COLO668 (cell line): Measurements from ENCODE around the gene PCDHGB6.
"Not testable (repeated sequence)": the region's sequence is repeated elsewhere in the genome, so short reads cannot be mapped to it uniquely, and the experiment has no call there.

Experiments
- DNase-seq: peaks from one replicate; lab custom pipeline; 2025; ENCODE audit not compliant: unreplicated experiment; lab: John Stamatoyannopoulos, UW

The PCDHGB6 gene

GRCh38 chr5:141407790-141408505 is at the start of gene PCDHGB6:
TSS of gene PCDHGB6 (plus strand) at chr5:141408021. CDS start at chr5:141408203, 182 bp downstream.
- not testable (repeated sequence) for DNase-seq

DNA sequence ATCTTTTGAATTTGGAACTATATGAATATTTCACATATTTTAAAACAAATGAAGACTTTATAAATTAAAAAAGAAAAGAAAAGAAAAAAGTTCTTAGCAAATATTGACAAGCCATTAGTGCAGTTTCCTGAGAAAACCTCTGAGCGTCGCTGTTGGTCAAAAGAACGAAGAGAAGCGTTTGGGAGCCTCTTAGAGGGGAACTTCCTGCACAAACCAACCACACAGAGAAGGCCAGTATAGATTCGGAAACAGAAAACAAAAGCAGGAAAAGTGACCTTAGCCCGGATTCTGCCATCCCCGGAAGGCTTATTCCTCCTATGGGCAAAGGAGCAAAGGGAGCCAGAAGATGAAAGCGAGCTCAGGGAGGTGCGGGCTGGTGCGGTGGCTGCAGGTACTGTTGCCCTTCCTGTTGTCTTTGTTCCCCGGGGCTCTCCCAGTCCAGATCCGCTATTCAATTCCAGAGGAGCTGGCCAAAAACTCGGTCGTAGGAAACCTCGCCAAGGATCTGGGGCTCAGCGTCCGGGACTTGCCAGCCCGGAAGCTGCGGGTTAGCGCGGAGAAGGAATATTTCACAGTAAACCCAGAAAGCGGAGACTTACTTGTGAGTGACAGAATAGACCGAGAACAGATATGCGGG is 47.9 kb upstream of the PCDHGB6 start, which contains the start of gene PCDHGB2:
PCDHGB2 (plus strand) TSS at position 205 of the 637 bp plus-strand sequence; CDS start at position 347, 142 bp downstream.
- DNase-seq, result no peak

DNA sequence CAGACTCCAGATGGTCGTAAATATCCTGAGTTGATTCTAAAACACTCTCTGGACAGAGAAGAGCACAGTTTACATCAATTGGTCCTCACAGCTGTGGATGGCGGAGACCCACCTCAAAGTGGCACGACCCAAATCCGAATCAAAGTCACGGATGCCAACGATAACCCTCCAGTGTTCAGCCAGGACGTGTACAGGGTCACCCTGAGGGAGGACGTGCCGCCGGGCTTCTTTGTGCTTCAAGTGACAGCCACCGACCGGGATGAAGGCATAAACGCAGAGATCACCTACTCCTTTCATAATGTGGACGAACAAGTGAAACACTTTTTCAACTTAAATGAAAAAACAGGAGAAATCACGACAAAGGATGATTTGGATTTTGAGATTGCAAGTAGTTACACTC is 47.1 kb upstream of the PCDHGB6 start:
- no peak for DNase-seq

- no peak for DNase-seq
Observed at GRCh38 chr5:141362719-141363118, 45.1 kb upstream of the PCDHGB6 start.

- DNase-seq, result no peak
Observed at GRCh38 chr5:141363952-141364660, 43.7 kb upstream of the PCDHGB6 start, which contains the start of gene PCDHGA5. TSS of gene PCDHGA5 (plus strand) at chr5:141364162. CDS start at chr5:141364331, 169 bp downstream.

- DNase-seq, result no peak
Observed at GRCh38 chr5:141366016-141366896, 41.6 kb upstream of the PCDHGB6 start.

GRCh38 chr5:141369994-141370848 is 37.6 kb upstream of the PCDHGB6 start, which contains the start of gene PCDHGB3:
TSS of gene PCDHGB3 (plus strand) at chr5:141370242. CDS start at chr5:141370395, 153 bp downstream.
- DNase-seq, result no peak

DNA sequence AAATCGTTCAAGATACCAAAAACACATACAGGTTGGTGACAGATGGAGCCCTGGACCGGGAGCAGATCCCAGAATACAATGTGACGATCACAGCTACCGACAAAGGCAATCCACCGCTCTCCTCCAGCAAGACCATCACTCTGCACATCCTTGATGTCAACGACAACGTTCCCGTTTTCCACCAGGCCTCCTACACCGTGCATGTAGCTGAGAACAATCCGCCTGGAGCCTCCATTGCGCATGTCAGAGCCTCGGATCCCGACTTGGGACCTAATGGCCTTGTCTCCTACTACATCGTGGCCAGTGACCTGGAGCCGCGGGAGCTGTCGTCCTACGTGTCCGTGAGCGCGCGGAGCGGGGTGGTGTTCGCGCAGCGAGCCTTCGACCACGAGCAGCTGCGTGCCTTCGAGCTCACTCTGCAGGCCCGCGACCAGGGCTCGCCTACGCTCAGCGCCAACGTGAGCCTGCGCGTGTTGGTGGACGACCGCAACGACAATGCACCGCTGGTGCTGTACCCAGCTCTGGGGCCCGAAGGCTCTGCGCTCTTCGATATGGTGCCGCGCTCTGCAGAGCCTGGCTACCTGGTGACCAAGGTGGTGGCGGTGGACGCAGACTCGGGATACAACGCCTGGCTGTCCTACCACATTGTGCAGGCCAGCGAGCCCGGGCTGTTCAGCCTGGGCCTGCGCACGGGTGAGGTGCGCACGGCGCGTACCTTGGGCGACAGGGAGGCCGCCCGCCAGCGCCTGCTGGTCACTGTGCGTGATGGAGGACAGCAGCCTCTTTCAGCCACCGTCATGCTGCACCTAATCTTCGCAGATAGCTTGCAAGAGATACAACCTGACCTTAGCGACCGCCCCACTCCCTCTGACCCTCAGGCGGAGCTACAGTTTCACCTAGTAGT is 36.0 kb upstream of the PCDHGB6 start:
- no peak for DNase-seq

- DNase-seq, result no peak
Observed at GRCh38 chr5:141373673-141374317, 34.0 kb upstream of the PCDHGB6 start, which contains the start of gene PCDHGA6. TSS of gene PCDHGA6 (plus strand) at chr5:141373891. CDS start at chr5:141374084, 193 bp downstream.

GRCh38 chr5:141374627-141375026 is 33.2 kb upstream of the PCDHGB6 start:
- no peak for DNase-seq

- DNase-seq, result not testable (repeated sequence)
Observed at GRCh38 chr5:141375444-141376155, 32.2 kb upstream of the PCDHGB6 start.

- no peak for DNase-seq
Observed at GRCh38 chr5:141382469-141383294, 25.1 kb upstream of the PCDHGB6 start, which contains the start of gene PCDHGA7. TSS of gene PCDHGA7 (plus strand) at chr5:141382742. CDS start at chr5:141382900, 158 bp downstream.

GRCh38 chr5:141383345-141383744 is 24.5 kb upstream of the PCDHGB6 start:
- DNase-seq, result no peak

DNA sequence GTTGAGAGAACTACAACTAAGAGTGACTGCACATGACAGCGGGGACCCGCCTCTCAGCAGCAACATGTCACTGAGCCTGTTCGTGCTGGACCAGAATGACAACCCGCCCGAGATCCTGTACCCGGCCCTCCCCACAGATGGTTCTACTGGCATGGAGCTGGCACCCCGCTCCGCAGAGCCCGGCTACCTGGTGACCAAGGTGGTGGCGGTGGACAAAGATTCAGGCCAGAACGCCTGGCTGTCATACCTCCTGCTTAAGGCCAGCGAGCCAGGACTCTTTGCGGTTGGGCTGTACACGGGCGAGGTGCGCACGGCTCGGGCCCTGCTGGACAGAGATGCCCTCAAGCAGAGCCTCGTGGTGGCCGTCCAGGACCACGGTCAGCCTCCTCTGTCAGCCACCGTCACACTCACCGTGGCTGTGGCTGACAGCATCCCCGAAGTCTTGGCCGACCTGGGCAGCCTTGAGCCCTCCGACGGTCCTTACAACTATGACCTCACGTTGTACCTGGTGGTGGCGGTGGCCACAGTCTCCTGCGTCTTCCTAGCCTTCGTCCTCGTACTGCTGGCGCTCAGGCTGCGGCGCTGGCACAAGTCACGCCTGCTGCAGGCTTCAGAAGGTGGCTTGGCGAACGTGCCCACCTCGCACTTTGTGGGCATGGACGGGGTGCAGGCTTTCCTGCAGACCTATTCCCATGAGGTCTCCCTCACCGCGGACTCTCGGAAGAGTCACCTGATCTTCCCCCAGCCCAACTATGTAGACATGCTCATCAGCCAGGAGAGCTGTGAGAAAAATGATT is 23.2 kb upstream of the PCDHGB6 start:
- DNase-seq, result no peak

GRCh38 chr5:141387557-141388311 is 20.1 kb upstream of the PCDHGB6 start, which contains the start of gene PCDHGB4:
TSS of gene PCDHGB4 (plus strand) at chr5:141387698. CDS start at chr5:141387885, 187 bp downstream.
- not testable (repeated sequence) for DNase-seq
